ENCODE measurements around the gene TCEAL9. TPM values are rescaled to one million over a fixed set of nuclear protein-coding genes. Genes with fewer than 3 reads are reported as not detected.
"Not testable (repeated sequence)": the region's sequence is repeated elsewhere in the genome, so short reads cannot be mapped to it uniquely, and the experiment has no call there.

Gene TCEAL9
- total RNA-seq, 1 experiment from 2014 or later = 18.8 TPM

GRCh38 chrX:103376979-103377324 lies 20.6 kb downstream of the TCEAL9 start:
- H3K4me2 ChIP-seq (ENCODE audit: low read depth, low read length, poor library complexity, severe bottlenecking) = no peak overlapping the region
- no peak overlapping the region for H3K27ac ChIP-seq (ENCODE audit: low read length)
- no peaks in the 10 kb centered on the region for H3K27me3 ChIP-seq (ENCODE audit: low read length)
- no peaks in the 10 kb centered on the region for H3K4me1 ChIP-seq (ENCODE audit: low read length)
- no peak overlapping the region for H3K4me3 ChIP-seq (ENCODE audit: low read length)
- H2AFZ ChIP-seq (ENCODE audit: low read length) = no peak overlapping the region
- no peak for DNase-seq
- no peaks in the 10 kb centered on the region for H4K20me1 ChIP-seq (ENCODE audit: insufficient read depth, low read depth, low read length)
- no peaks in the 10 kb centered on the region for H3K79me2 ChIP-seq (ENCODE audit: low read length)
- H3K9me2 ChIP-seq (replicated peaks; ENCODE audit: insufficient read depth, low read length) = no peaks in the 10 kb centered on the region
- no peaks in the 10 kb centered on the region for H3K9me3 ChIP-seq (ENCODE audit: low read length)
- no peak overlapping the region for H3K9ac ChIP-seq (ENCODE audit: low read length)
- no peaks in the 10 kb centered on the region for H3K36me3 ChIP-seq (ENCODE audit: insufficient read depth, low read length)

- Histone ChIP-seq H3K4me1 (ENCODE audit: low read length) (no peaks in the 10 kb centered on the region), H3K27ac (ENCODE audit: low read length) (no peak overlapping the region), H2AFZ (ENCODE audit: low read length) (no peak overlapping the region), H3K4me3 (ENCODE audit: low read length) (no peak overlapping the region), H3K36me3 (ENCODE audit: insufficient read depth, low read length) (no peaks in the 10 kb centered on the region), H3K27me3 (ENCODE audit: low read length) (no peaks in the 10 kb centered on the region), H4K20me1 (ENCODE audit: insufficient read depth, low read depth, low read length) (no peaks in the 10 kb centered on the region), H3K9me3 (ENCODE audit: low read length) (no peaks in the 10 kb centered on the region), H3K79me2 (ENCODE audit: low read length) (no peaks in the 10 kb centered on the region), H3K9ac (ENCODE audit: low read length) (no peak overlapping the region), H3K9me2 (replicated peaks; ENCODE audit: insufficient read depth, low read length) (no peaks in the 10 kb centered on the region), H3K4me2 (ENCODE audit: low read depth, low read length, poor library complexity, severe bottlenecking) (no peak overlapping the region)
- DNase-seq = no peak
Measured at GRCh38 chrX:103378990-103379389, 22.7 kb downstream of the TCEAL9 start.

DNA sequence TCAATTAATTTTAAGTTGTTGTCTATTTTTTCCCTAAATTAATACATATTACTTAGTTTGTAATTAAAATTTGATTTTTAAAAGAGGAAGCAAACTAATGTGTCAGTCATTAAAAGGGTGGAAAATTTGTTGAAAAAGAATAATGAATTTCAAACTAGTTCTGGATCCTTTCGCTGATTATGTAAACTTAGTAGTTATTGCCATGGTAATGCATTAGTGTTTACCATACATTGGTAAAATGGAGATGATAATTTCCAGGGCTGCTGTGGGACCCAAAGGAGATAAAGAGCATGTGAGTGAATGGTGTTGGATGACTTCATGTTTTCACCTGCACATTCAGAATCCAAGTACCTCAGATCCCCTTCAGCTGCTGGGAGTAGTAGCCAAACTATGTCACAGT lies 26.6 kb downstream of the TCEAL9 start:
- H3K9ac ChIP-seq (ENCODE audit: low read length) = no peak overlapping the region
- H4K20me1 ChIP-seq (ENCODE audit: insufficient read depth, low read depth, low read length) = no peaks in the 10 kb centered on the region
- no peaks in the 10 kb centered on the region for H3K9me3 ChIP-seq (ENCODE audit: low read length)
- no peak overlapping the region for H3K4me3 ChIP-seq (ENCODE audit: low read length)
- H3K27me3 ChIP-seq (ENCODE audit: low read length) = no peaks in the 10 kb centered on the region
- H3K27ac ChIP-seq (ENCODE audit: low read length) = no peak overlapping the region
- H2AFZ ChIP-seq (ENCODE audit: low read length) = no peak overlapping the region
- no peaks in the 10 kb centered on the region for H3K79me2 ChIP-seq (ENCODE audit: low read length)
- no peaks in the 10 kb centered on the region for H3K4me1 ChIP-seq (ENCODE audit: low read length)
- H3K36me3 ChIP-seq (ENCODE audit: insufficient read depth, low read length) = no peaks in the 10 kb centered on the region
- no peaks in the 10 kb centered on the region for H3K9me2 ChIP-seq (replicated peaks; ENCODE audit: insufficient read depth, low read length)
- no peak for DNase-seq
- no peak overlapping the region for H3K4me2 ChIP-seq (ENCODE audit: low read depth, low read length, poor library complexity, severe bottlenecking)

- DNase-seq = no peak
- Histone ChIP-seq H4K20me1 (ENCODE audit: insufficient read depth, low read depth, low read length) (no peaks in the 10 kb centered on the region), H3K36me3 (ENCODE audit: insufficient read depth, low read length) (no peaks in the 10 kb centered on the region), H3K27ac (ENCODE audit: low read length) (no peak overlapping the region), H3K4me1 (ENCODE audit: low read length) (no peaks in the 10 kb centered on the region), H3K9me2 (replicated peaks; ENCODE audit: insufficient read depth, low read length) (no peaks in the 10 kb centered on the region), H2AFZ (ENCODE audit: low read length) (no peak overlapping the region), H3K9ac (ENCODE audit: low read length) (no peak overlapping the region), H3K4me2 (ENCODE audit: low read depth, low read length, poor library complexity, severe bottlenecking) (no peak overlapping the region), H3K79me2 (ENCODE audit: low read length) (no peaks in the 10 kb centered on the region), H3K9me3 (ENCODE audit: low read length) (no peaks in the 10 kb centered on the region), H3K4me3 (ENCODE audit: low read length) (no peak overlapping the region), H3K27me3 (ENCODE audit: low read length) (no peaks in the 10 kb centered on the region)
Measured at GRCh38 chrX:103384672-103385071, 28.4 kb downstream of the TCEAL9 start.

DNA sequence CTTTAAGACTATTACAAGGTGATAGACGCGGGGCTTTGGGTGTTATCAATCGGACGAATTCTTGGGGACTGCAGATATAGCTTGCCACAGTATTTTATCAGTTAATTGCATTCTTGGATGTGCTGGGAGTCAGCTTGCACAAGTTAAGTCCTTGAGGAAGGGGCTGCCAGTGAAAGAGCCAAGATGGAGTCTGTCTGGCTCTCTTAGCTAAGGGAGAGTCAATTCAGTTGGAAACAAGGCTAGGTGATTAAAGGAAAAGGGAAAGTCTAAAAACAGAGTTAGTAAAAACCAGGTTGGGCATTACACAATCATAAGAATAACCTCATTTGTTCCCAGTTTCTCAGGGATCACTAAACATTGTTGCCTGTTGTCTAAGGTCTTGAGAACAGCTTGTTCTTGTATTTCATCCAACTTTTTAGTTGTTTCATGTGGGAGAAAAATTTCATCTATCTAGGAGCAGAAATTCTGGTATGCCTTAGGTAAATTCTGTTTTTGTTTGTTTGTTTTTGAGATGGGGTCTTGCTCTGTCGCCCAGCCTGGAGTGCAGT lies 29.1 kb downstream of the TCEAL9 start:
- not testable (repeated sequence) for H2AFZ ChIP-seq (ENCODE audit: low read length); H3K4me2 ChIP-seq (ENCODE audit: low read depth, low read length, poor library complexity, severe bottlenecking); H3K27ac ChIP-seq (ENCODE audit: low read length); H3K9ac ChIP-seq (ENCODE audit: low read length); H3K4me1 ChIP-seq (ENCODE audit: low read length); H3K27me3 ChIP-seq (ENCODE audit: low read length); H4K20me1 ChIP-seq (ENCODE audit: insufficient read depth, low read depth, low read length); H3K9me3 ChIP-seq (ENCODE audit: low read length); H3K79me2 ChIP-seq (ENCODE audit: low read length); H3K9me2 ChIP-seq (replicated peaks; ENCODE audit: insufficient read depth, low read length); H3K36me3 ChIP-seq (ENCODE audit: insufficient read depth, low read length); DNase-seq; H3K4me3 ChIP-seq (ENCODE audit: low read length)

- H4K20me1 ChIP-seq (ENCODE audit: insufficient read depth, low read depth, low read length) = no peaks in the 10 kb centered on the region
- no peaks in the 10 kb centered on the region for H3K4me1 ChIP-seq (ENCODE audit: low read length)
- H3K79me2 ChIP-seq (ENCODE audit: low read length) = no peaks in the 10 kb centered on the region
- H3K27ac ChIP-seq (ENCODE audit: low read length) = no peak overlapping the region
- H3K9me3 ChIP-seq (ENCODE audit: low read length) = no peaks in the 10 kb centered on the region
- H3K36me3 ChIP-seq (ENCODE audit: insufficient read depth, low read length) = no peaks in the 10 kb centered on the region
- H2AFZ ChIP-seq (ENCODE audit: low read length) = no peak overlapping the region
- no peaks in the 10 kb centered on the region for H3K9me2 ChIP-seq (replicated peaks; ENCODE audit: insufficient read depth, low read length)
- H3K27me3 ChIP-seq (ENCODE audit: low read length) = no peaks in the 10 kb centered on the region
- no peak for DNase-seq
- H3K4me3 ChIP-seq (ENCODE audit: low read length) = no peak overlapping the region
- no peak overlapping the region for H3K4me2 ChIP-seq (ENCODE audit: low read depth, low read length, poor library complexity, severe bottlenecking)
- H3K9ac ChIP-seq (ENCODE audit: low read length) = no peak overlapping the region
Measured at GRCh38 chrX:103386332-103386731, 30.0 kb downstream of the TCEAL9 start.

- Histone ChIP-seq H3K4me2 (ENCODE audit: low read depth, low read length, poor library complexity, severe bottlenecking) (no peak overlapping the region), H3K4me3 (ENCODE audit: low read length) (no peak overlapping the region), H3K36me3 (ENCODE audit: insufficient read depth, low read length) (no peaks in the 10 kb centered on the region), H3K9ac (ENCODE audit: low read length) (no peak overlapping the region), H3K4me1 (ENCODE audit: low read length) (no peaks in the 10 kb centered on the region), H3K9me2 (replicated peaks; ENCODE audit: insufficient read depth, low read length) (no peaks in the 10 kb centered on the region), H3K27me3 (ENCODE audit: low read length) (no peaks in the 10 kb centered on the region), H3K9me3 (ENCODE audit: low read length) (no peaks in the 10 kb centered on the region), H3K27ac (ENCODE audit: low read length) (no peak overlapping the region), H4K20me1 (ENCODE audit: insufficient read depth, low read depth, low read length) (no peaks in the 10 kb centered on the region), H2AFZ (ENCODE audit: low read length) (no peak overlapping the region), H3K79me2 (ENCODE audit: low read length) (no peaks in the 10 kb centered on the region)
- DNase-seq = no peak
Measured at GRCh38 chrX:103393487-103393886, 37.2 kb downstream of the TCEAL9 start.

GRCh38 chrX:103396186-103396585 lies 39.9 kb downstream of the TCEAL9 start:
- Histone ChIP-seq H3K27me3 (ENCODE audit: low read length) (no peaks in the 10 kb centered on the region), H3K9ac (ENCODE audit: low read length) (no peak overlapping the region), H3K9me3 (ENCODE audit: low read length) (no peaks in the 10 kb centered on the region), H4K20me1 (ENCODE audit: insufficient read depth, low read depth, low read length) (no peaks in the 10 kb centered on the region), H3K36me3 (ENCODE audit: insufficient read depth, low read length) (no peaks in the 10 kb centered on the region), H3K4me2 (ENCODE audit: low read depth, low read length, poor library complexity, severe bottlenecking) (no peak overlapping the region), H3K9me2 (replicated peaks; ENCODE audit: insufficient read depth, low read length) (no peaks in the 10 kb centered on the region), H3K79me2 (ENCODE audit: low read length) (no peaks in the 10 kb centered on the region), H3K4me3 (ENCODE audit: low read length) (no peak overlapping the region), H3K27ac (ENCODE audit: low read length) (no peak overlapping the region), H3K4me1 (ENCODE audit: low read length) (peaks cover 15% of the 10 kb centered on the region), H2AFZ (ENCODE audit: low read length) (no peak overlapping the region)
- no peak for DNase-seq

DNA sequence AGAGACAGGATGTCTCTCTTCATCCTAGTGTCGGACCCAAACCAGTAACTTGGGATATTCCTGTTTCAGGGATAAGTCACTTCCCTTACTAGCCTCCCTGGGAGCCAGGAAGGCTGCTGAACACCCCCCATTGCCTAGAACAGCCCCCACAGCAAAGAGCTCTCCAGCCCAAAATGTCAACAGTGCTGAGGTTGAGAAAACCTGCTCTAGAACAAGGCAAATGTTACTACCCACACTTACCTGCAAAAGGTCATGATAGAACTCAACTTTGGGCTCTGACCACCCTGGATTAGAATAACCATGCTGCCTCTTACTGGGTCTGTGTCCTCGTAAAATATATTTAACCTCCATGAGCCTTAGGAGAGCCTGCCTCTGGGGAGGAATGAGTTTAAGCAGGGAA lies 40.4 kb downstream of the TCEAL9 start:
- H4K20me1 ChIP-seq (ENCODE audit: insufficient read depth, low read depth, low read length) = no peaks in the 10 kb centered on the region
- DNase-seq = no peak
- H3K9ac ChIP-seq (ENCODE audit: low read length) = no peak overlapping the region
- H3K27ac ChIP-seq (ENCODE audit: low read length) = no peak overlapping the region
- peaks cover 15% of the 10 kb centered on the region for H3K4me1 ChIP-seq (ENCODE audit: low read length)
- no peak overlapping the region for H2AFZ ChIP-seq (ENCODE audit: low read length)
- no peaks in the 10 kb centered on the region for H3K9me3 ChIP-seq (ENCODE audit: low read length)
- no peaks in the 10 kb centered on the region for H3K36me3 ChIP-seq (ENCODE audit: insufficient read depth, low read length)
- H3K27me3 ChIP-seq (ENCODE audit: low read length) = no peaks in the 10 kb centered on the region
- no peak overlapping the region for H3K4me2 ChIP-seq (ENCODE audit: low read depth, low read length, poor library complexity, severe bottlenecking)
- H3K4me3 ChIP-seq (ENCODE audit: low read length) = no peak overlapping the region
- no peaks in the 10 kb centered on the region for H3K9me2 ChIP-seq (replicated peaks; ENCODE audit: insufficient read depth, low read length)
- no peaks in the 10 kb centered on the region for H3K79me2 ChIP-seq (ENCODE audit: low read length)
